ENCODE data around the gene RAB35.

- TF ChIP-seq CTCF (IDR thresholded peaks at IDR 0.05; ENCODE audit: poor library complexity) = no peak
- no peak for TF ChIP-seq EZH2 (IDR thresholded peaks at IDR 0.05; ENCODE audit: borderline replicate concordance)
- TF ChIP-seq EZH2phosphoT487 (IDR thresholded peaks at IDR 0.05; ENCODE audit: low read depth, severe bottlenecking, unreplicated experiment) = no peak
Measured at GRCh38 chr12:120065472-120065871, 51.1 kb downstream of the RAB35 start.
